Measurements from ENCODE around the gene CTNNA2.

Gene CTNNA2

GRCh38 chr2:79612999-79613398 lies 100.1 kb downstream of the CTNNA2 start:
- no peak for DNase-seq (ENCODE audit: low spot score)

- DNase-seq (ENCODE audit: low spot score), result no peak
Measured at GRCh38 chr2:79619442-79619841, 106.6 kb downstream of the CTNNA2 start.

- DNase-seq (ENCODE audit: low spot score), result no peak
Measured at GRCh38 chr2:79619976-79620375, 107.1 kb downstream of the CTNNA2 start.

DNA sequence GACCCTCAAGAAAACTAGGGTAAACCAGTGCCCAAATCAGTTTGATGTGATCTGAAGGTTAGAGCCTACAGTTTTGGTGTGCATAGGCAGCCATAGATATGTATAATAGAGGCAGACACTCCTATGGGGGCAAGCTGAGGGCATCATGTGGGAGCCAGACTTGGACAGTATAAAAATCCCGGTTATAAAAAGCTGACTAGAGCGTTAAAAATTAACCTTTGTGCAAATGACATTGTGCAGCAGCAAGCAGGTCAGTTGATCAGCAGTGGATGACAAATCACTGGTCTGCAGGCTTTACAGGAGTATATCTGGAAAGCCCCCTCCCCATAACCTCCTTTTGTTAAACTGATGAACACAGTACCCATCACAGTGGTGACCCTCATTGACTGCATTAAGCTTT lies 107.8 kb downstream of the CTNNA2 start:
- DNase-seq (ENCODE audit: low spot score), result no peak

DNA sequence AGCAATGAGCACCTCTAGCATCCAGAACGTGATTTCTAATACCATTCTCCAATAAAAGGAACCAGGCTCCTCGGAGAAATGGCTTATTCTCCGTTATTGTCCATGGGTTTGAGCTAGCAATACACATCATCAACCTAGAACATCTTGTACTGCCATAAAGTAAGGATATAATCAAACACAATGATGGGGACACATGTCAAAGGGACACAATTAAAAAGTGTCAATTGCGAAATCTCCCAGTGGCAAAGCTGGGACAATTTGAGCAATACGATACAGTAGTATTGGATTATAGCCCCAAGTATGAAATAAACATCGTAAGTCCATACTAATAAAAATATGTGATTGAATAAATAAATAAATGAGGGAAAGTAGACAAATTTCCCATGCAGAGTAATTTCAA lies 108.4 kb downstream of the CTNNA2 start:
- no peak for DNase-seq (ENCODE audit: low spot score)

DNA sequence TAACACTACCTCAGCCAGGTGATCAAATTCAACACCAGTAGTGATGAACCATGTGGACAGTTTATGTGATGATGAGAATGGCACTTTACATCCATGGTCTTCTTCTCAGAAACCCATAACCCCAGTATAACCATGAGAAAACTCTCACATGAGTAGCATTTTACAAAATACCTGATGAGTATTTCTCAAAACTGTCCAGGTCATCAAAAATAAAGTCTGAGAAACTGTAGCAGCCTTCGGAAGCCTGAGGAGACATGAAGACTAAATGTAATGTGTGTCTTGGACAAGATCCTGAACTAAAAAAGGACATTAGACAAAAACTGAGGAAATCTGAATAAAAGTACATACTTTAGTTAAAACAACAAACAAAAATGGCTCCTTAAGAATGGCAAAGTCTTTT lies 108.9 kb downstream of the CTNNA2 start:
- DNase-seq (ENCODE audit: low spot score), result no peak

GRCh38 chr2:79622508-79622907 lies 109.7 kb downstream of the CTNNA2 start:
- no peak for DNase-seq (ENCODE audit: low spot score)

DNA sequence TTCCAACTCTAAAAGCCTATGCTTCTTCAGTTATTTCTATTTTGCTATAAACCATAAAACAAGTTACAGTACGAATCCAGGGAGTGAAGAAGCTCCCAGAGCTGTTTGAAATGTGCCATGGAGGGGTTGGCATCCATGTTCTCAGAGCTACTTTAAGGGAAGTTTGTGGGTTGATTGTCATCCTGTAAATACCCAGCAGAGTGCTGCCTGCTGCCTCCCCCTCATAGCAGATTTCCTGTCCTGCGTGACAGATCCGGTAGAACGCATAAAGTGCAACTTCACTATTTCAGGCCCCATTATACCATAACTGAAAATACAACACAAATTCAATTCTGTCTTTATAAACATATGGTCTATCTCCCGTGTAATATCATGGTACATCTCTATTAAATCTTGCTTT lies 114.4 kb downstream of the CTNNA2 start:
- DNase-seq (ENCODE audit: low spot score), result no peak

DNA sequence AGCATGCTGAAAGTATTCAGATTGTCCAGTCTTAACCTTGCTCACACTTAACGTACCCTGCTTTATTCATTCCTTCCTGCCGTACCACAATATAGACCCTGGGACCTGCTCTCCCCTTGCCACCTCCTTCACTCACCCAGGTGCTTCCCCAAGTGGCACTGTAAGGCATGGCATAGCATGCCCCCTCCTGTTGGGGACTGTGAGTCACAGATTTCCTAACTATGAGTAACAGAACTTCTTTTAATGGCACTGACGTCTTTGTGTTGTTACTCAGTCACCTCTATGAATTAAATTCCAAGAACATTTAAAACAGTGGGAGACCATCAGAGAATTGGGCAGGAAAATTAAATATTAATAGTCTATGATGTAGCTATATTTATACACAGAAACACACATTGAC lies 117.2 kb downstream of the CTNNA2 start:
- DNase-seq (ENCODE audit: low spot score), result no peak

DNA sequence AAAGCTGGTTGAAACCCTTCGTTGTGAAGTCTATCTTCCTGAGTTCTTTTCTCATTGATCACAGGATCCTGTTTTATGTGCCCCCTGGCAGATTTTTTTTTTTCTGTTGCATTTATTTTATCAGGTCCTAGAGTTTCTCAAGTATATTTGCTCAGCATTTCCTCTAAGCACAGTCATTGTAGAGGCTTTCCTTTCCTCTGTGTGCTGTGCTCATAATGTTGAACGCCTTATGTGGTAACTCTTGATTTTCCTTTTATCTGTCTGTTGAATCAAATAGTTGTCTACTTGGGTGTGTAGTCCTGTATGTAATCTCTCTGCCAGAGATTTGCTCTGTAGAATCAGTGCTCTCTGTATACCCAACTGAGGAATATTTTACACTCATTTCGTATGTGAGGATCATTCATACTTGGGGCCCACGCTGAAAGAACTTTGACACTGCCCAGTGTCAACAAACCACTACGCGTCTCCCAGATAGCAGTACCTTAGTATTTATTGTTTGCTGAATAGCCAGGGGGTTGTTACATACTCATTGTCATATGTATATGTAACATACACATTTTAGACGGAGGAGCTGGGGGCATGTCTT lies 118.2 kb downstream of the CTNNA2 start:
- DNase-seq (ENCODE audit: low spot score), result no peak

- DNase-seq (ENCODE audit: low spot score), result no peak
Measured at GRCh38 chr2:79638410-79638809, 125.6 kb downstream of the CTNNA2 start.

GRCh38 chr2:79638954-79639353 lies 126.1 kb downstream of the CTNNA2 start:
- DNase-seq (ENCODE audit: low spot score), result no peak

GRCh38 chr2:79640001-79640400 lies 127.2 kb downstream of the CTNNA2 start:
- DNase-seq (ENCODE audit: low spot score), result no peak

GRCh38 chr2:79649531-79649930 lies 136.7 kb downstream of the CTNNA2 start:
- DNase-seq (ENCODE audit: low spot score), result no peak

GRCh38 chr2:79660557-79660956 lies 147.7 kb downstream of the CTNNA2 start:
- no peak for DNase-seq (ENCODE audit: low spot score)

- DNase-seq (ENCODE audit: low spot score), result no peak
Measured at GRCh38 chr2:79665091-79665490, 152.2 kb downstream of the CTNNA2 start.

DNA sequence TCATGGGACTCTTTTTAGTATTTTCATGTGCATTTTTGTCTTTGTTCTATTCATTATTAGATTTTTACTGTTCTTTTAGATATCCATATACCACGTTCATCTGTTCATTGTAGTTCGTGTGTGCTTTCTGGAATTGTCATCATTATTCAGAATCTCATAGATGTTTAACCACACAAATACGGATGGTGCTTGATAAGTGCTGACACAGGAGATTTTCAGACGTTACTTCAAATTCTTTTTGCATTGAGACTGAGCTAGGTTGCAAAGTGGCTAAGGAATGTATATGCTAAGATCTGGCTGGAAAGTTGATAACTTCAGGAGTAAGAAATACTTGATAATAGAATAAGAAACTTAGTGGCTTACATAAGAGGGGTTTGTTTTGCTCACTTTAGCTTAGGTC lies 153.6 kb downstream of the CTNNA2 start:
- no peak for DNase-seq (ENCODE audit: low spot score)

GRCh38 chr2:79669714-79670113 lies 156.9 kb downstream of the CTNNA2 start:
- no peak for DNase-seq (ENCODE audit: low spot score)

GRCh38 chr2:79670198-79670597 lies 157.3 kb downstream of the CTNNA2 start:
- DNase-seq (ENCODE audit: low spot score), result no peak

- no peak for DNase-seq (ENCODE audit: low spot score)
Measured at GRCh38 chr2:79686884-79687283, 174.0 kb downstream of the CTNNA2 start.

GRCh38 chr2:79695248-79695647 lies 182.4 kb downstream of the CTNNA2 start:
- no peak for DNase-seq (ENCODE audit: low spot score)

- no peak for DNase-seq (ENCODE audit: low spot score)
Measured at GRCh38 chr2:79697200-79697599, 184.3 kb downstream of the CTNNA2 start.

GRCh38 chr2:79700651-79701050 lies 187.8 kb downstream of the CTNNA2 start:
- DNase-seq (ENCODE audit: low spot score), result no peak

DNA sequence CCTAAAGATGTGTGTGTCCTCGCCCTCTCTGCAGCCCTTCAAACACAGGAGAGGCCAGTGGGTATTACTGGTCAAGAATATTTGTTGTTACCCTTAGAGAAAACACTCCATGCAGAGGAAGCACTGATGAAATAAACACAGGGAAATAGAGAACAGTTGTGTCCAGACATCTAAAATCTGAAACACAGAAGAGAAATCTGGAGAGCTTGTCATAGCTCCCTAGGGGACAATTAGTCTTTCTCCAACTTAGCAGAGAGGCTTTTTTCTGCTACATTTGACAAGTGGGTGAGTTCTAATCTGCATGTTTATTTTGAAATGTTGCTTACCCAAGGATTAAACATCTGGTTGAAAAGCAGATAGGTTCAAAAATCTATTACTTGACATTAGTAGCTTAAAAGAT lies 190.1 kb downstream of the CTNNA2 start:
- no peak for DNase-seq (ENCODE audit: low spot score)

DNA sequence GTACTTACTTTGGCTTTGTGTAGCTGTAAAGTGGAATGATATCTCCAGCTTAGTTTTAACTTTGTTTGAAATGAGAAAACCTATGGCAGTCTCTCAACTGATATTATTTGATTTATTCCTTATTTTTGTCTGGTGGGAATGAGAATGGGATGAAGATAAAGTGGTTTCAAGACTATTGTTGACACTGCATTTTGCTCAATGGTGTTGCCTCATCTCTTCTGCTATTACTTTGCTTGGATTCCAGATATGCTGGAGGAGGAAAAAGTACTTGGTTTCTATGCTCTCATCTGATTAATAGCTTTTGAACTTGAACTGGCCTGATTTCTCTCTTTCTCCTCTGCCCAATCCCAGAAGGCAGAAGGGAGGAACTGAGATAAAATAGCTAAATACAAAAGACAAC lies 198.2 kb downstream of the CTNNA2 start:
- DNase-seq (ENCODE audit: low spot score), result no peak
